Umbilical cord (tissue), 2 donors: ENCODE data around the gene FRRS1. TPM values are rescaled to one million over a fixed set of nuclear protein-coding genes. Genes with fewer than 3 reads are reported as not detected.

Source experiments
- DNase-seq: peaks from one replicate; pipeline ENCODE4 v3.0.0-alpha.2; 2015; ENCODE audit warnings: low spot score
- total RNA-seq: library from RNA; depleted of rRNA; stranded (reverse); fragments of >200 nt; gene quantifications from one replicate; pipeline ENCODE4 v1.2.3, GENCODE V29; 2014; ENCODE audit warnings: low replicate concordance; ENCODE audit not compliant: insufficient read depth

FRRS1 gene
- total RNA-seq, 1 donor from 2014 or later, result 36.1 TPM

GRCh38 chr1:99676876-99677275, 89.6 kb downstream of the FRRS1 start:
- no peak for DNase-seq

GRCh38 chr1:99675994-99676393, 90.4 kb downstream of the FRRS1 start:
- DNase-seq, result no peak

DNA sequence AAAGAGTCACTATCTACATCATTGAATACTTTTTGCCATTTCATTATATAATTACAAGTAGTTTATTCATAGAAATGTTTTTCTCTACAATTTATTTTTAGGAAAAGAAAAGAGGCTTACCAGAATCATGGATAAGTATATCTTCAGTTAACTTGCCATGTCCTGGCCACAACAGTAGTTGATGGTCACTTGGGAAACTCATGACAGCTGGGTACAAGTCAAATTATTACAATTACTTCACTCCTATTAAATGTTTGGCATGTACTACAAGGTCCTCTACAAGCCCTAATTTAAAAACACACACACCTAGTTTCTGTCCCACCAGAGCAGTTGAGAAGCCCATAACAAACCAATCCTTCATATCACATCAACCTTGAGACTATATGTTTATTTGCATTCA, 91.1 kb downstream of the FRRS1 start:
- DNase-seq, result no peak

DNA sequence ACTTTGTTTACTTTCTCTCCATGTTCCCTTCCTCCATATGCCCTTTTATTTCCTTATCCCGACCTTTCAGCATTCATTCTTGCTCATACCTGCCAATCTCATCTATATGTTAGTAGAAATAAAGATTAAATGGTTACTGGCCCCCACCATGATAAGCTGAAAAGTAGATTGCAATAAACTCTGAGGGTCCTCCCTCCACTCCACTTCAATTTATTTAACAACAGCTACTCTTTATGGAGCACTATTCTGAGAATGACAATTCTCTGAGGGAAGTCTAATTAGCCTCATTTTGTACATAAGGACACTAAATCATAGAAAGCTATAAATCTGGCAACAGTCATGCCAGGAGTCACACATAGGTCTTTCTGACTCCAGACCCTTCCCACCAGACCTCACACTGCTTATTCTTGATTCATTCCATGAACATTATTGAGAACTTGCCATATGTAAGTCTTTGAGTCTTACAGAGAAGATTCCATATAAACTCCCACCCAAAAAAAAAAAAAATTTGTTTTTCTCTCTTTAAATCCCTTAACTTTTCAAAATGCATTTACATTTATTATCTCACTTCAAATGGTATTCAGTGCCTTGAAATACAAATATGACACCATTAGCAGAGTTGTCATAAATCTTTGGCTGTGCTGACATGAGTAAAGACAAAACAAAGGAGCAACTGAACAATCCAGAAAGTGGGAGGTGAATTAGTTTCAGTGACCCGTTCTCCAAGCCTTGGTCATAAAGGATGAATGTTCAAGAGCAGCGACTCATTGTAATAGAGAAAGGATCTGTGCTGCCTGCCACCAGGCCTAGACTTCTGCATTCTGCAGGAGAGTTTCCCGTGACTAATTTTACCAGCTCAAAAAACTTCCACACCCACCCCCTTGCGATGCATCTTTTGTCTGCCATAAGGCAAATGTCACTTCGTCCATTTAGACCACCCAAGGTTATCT, 92.0 kb downstream of the FRRS1 start:
- no peak for DNase-seq

DNA sequence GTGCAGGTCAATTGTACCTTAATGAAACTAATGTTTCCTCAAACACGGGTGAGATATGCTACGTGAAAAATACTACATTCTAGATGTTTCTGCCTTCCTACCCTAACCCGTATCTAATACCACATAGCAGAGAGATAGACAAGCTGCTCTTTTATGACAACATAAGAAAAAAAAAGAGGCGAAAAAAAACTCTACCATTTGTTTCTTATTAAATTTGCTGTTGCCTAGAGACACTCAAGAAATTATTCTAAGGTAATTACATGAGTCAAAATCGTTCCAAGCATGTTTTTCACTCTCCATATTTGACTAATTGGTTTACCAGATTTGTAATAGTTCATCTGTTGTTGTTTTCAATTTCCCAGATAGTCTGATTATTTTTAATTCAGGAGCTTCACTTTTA, 93.1 kb downstream of the FRRS1 start:
- no peak for DNase-seq

GRCh38 chr1:99672530-99673213, 93.8 kb downstream of the FRRS1 start:
- DNase-seq, result no peak

- no peak for DNase-seq
Observed at GRCh38 chr1:99672038-99672437, 94.4 kb downstream of the FRRS1 start.

- no peak for DNase-seq
Observed at GRCh38 chr1:99670583-99670982, 95.9 kb downstream of the FRRS1 start.

DNA sequence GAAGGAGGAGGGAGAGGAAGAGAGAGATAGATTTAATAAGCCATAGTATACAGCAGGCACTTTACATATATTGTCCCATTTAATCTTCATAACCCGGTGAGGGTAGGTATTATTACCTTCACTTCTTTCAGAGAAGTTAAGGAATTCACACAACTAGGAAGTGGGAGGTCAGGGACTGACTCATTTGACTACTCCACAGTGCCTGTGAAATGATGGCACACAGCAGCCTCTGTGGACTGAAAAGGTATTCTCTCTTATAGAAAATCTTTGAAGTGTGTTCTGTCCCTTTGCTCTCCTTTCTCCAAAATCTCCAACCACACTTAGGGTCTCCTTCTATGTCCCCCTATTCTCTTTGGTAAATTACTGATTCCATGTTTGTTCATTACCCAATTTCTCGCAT, 96.6 kb downstream of the FRRS1 start:
- DNase-seq, result no peak

GRCh38 chr1:99669376-99669775, 97.1 kb downstream of the FRRS1 start:
- no peak for DNase-seq

- DNase-seq, result no peak
Observed at GRCh38 chr1:99665212-99665611, 101.2 kb downstream of the FRRS1 start.

GRCh38 chr1:99663501-99663900, 102.9 kb downstream of the FRRS1 start:
- DNase-seq, result no peak

GRCh38 chr1:99662539-99663080, 103.8 kb downstream of the FRRS1 start:
- peak; percentile 45 for DNase-seq

DNA sequence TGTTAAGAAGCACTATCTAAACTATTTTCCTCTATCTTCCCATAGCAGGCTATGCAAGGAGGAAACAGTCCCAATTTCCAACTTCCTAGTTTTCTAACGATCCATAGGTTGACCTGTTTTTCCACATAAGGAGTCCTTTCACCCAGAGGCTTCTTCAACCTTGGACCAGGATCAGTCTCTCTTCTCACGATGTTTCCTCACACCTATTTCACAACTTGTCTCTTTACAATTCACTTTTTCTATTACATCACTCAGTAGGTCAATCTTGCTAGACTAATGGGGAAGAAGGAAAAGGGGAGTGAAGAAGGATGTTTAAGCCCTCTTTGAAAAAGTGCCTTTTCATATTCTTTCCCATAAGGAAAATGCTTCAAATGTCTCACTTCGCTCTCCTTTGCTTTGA, 104.7 kb downstream of the FRRS1 start:
- DNase-seq, result no peak

- no peak for DNase-seq
Observed at GRCh38 chr1:99660496-99660895, 105.9 kb downstream of the FRRS1 start.

- DNase-seq, result no peak
Observed at GRCh38 chr1:99659755-99660210, 106.7 kb downstream of the FRRS1 start.

Other genes with a start within 250 kb of the FRRS1 start
- 33.0 TPM for gene PALMD, start 120.5 kb downstream of the FRRS1 start, total RNA-seq
- gene AGL, start 83.7 kb upstream of the FRRS1 start, total RNA-seq, result 25.0 TPM
- gene SLC35A3, start 203.4 kb upstream of the FRRS1 start, total RNA-seq, result 39.2 TPM